GM12878 (cell line): Measurements from ENCODE around the gene SYNCRIP. TPM values are rescaled to one million over a fixed set of nuclear protein-coding genes. Genes with fewer than 3 reads are reported as not detected.

ENCODE experiments used
- ATAC-seq: fragments of 200-7000 bp; cut with Tn5 transposase; 3 replicates; pipeline ENCODE4 v1.9.1; 2020; ENCODE audit warnings: mild to moderate bottlenecking, moderate library complexity
- BruUV-seq: library from RNA; stranded (reverse); fragments of 400-500 nt; replicated peaks from 2 replicates; lab custom pipeline; 2021; lab: Mats Ljungman, UMichigan
- CTCF ChIA-PET: fragments of 300-600 bp; sonication (Branson Sonifier 250); formaldehyde crosslinking; extraction: SDS; loops from one replicate; lab custom pipeline; 2021; ENCODE audit warnings: inconsistent platforms; lab: Yijun Ruan, JAX
- POLR2A ChIA-PET: fragments of 350-600 bp; formaldehyde crosslinking; extraction: SDS; loops from one replicate; lab custom pipeline; 2021; ENCODE audit warnings: inconsistent platforms; lab: Charles Lee
- RAD21 ChIA-PET: fragments of 300-600 bp; sonication (Branson Sonifier 250); formaldehyde crosslinking; loops from one replicate; lab custom pipeline; 2023; ENCODE audit warnings: antibody characterized with exemption; ENCODE audit not compliant: unreplicated experiment; lab: Charles Lee
- SMC1A ChIA-PET: fragments of 300-600 bp; sonication (Branson Sonifier 250); formaldehyde crosslinking; loops from one replicate; lab custom pipeline; 2023; ENCODE audit not compliant: unreplicated experiment, uncharacterized antibody; lab: Charles Lee
- DNase-seq: peaks from one replicate; pipeline ENCODE4 v3.0.0-alpha.2; 2011; ENCODE audit warnings: low read depth, low spot score
- FAIRE-seq: peaks from 3 replicates; lab custom pipeline; 2011; peaks lifted over from hg19 to GRCh38; lab: Jason Lieb, UNC
- H2AFZ ChIP-seq: 2 replicates; pipeline ENCODE4 v1.6.0; 2011; ENCODE audit warnings: low read depth, low read length, control low read depth; ENCODE audit not compliant: control insufficient read depth
- H3K27ac ChIP-seq: 2 replicates; pipeline ENCODE4 v1.5.1; 2011; ENCODE audit warnings: control low read depth; ENCODE audit not compliant: control insufficient read depth, insufficient read depth
- H3K27me3 ChIP-seq, 2 experiments: replicated peaks in 1 of 2; 2 replicates each; pipeline versions ENCODE4 v1.6.0 to v1.6.1; 2011; ENCODE audit warnings: low read length in 1 of 2; ENCODE audit not compliant: control insufficient read depth in 2 of 2, insufficient read depth in 2 of 2
- H3K36me3 ChIP-seq, 2 experiments: 2 replicates each; pipeline ENCODE4 v1.5.1; 2011; ENCODE audit warnings: low read length in 1 of 2; ENCODE audit not compliant: control insufficient read depth in 2 of 2, insufficient read depth in 2 of 2
- H3K4me1 ChIP-seq: 2 replicates; pipeline ENCODE4 v1.6.1; 2011; ENCODE audit warnings: mild to moderate bottlenecking, low read length, moderate library complexity, mixed read lengths; ENCODE audit not compliant: control insufficient read depth, insufficient read depth
- H3K4me2 ChIP-seq: 2 replicates; pipeline ENCODE4 v1.6.0; 2011; ENCODE audit warnings: control low read depth; ENCODE audit not compliant: control insufficient read depth, insufficient read depth
- H3K4me3 ChIP-seq: fragments of 200-600 bp; sonication (generic); 2 replicates; pipeline ENCODE4 v1.5.1; 2016
- H3K79me2 ChIP-seq: 2 replicates; pipeline ENCODE4 v1.6.0; 2011; ENCODE audit warnings: low read length; ENCODE audit not compliant: control insufficient read depth, insufficient read depth
- H3K9ac ChIP-seq: 2 replicates; pipeline ENCODE4 v1.8.0; 2011; ENCODE audit warnings: low read length, control low read depth, mixed read lengths; ENCODE audit not compliant: control insufficient read depth, insufficient read depth
- H3K9me3 ChIP-seq: replicated peaks from 3 replicates; pipeline ENCODE4 v1.5.1; 2011; ENCODE audit warnings: mild to moderate bottlenecking, low read length; ENCODE audit not compliant: control insufficient read depth, insufficient read depth
- H4K20me1 ChIP-seq: 2 replicates; pipeline ENCODE4 v1.6.0; 2011; ENCODE audit not compliant: control insufficient read depth, insufficient read depth
- BRCA1 ChIP-seq: IDR thresholded peaks from 2 replicates; pipeline ENCODE4 v1.6.1; 2011; ENCODE audit warnings: low read depth, low read length, improper control_type of control experiment
- CHD4 ChIP-seq: fragments of 200-600 bp; sonication (generic); IDR thresholded peaks from 2 replicates; pipeline ENCODE4 v1.6.1; 2016; ENCODE audit warnings: mild to moderate bottlenecking
- ESRRA ChIP-seq: IDR thresholded peaks from 2 replicates; pipeline ENCODE4 v1.6.1; 2012; ENCODE audit warnings: mild to moderate bottlenecking, low read length, improper control_type of control experiment
- FOXK2 ChIP-seq: fragments of 450-650 bp; IDR thresholded peaks from 2 replicates; pipeline ENCODE4 v1.6.1; 2017; ENCODE audit warnings: mild to moderate bottlenecking, moderate library complexity
- HDAC2 ChIP-seq: fragments of 200-600 bp; sonication (generic); IDR thresholded peaks from 2 replicates; pipeline ENCODE4 v1.6.1; 2017
- IRF5 ChIP-seq: fragments of 450-650 bp; IDR thresholded peaks from 2 replicates; pipeline ENCODE4 v1.6.1; 2017; ENCODE audit warnings: borderline replicate concordance
- NBN ChIP-seq: fragments of 450-650 bp; IDR thresholded peaks from 2 replicates; pipeline ENCODE4 v1.6.1; 2016
- NFXL1 ChIP-seq: fragments of 450-650 bp; IDR thresholded peaks from 2 replicates; pipeline ENCODE4 v1.6.1; 2017; ENCODE audit warnings: antibody characterized with exemption, mild to moderate bottlenecking, borderline replicate concordance
- NR2F1 ChIP-seq: fragments of 450-650 bp; conservative IDR thresholded peaks from 2 replicates; pipeline ENCODE4 v1.6.1; 2017; ENCODE audit warnings: mild to moderate bottlenecking
- POLR2A ChIP-seq: IDR thresholded peaks from 2 replicates; pipeline ENCODE4 v1.6.1; 2011; ENCODE audit warnings: low read depth, mild to moderate bottlenecking, low read length
- POU2F2 ChIP-seq: IDR thresholded peaks from 3 replicates; pipeline ENCODE4 v1.6.1; 2011; ENCODE audit warnings: low read depth, mild to moderate bottlenecking, low read length, borderline replicate concordance
- RCOR1 ChIP-seq: conservative IDR thresholded peaks from 2 replicates; pipeline ENCODE4 v1.6.1; 2012; ENCODE audit warnings: low read depth, low read length, improper control_type of control experiment
- SMAD5 ChIP-seq: IDR thresholded peaks from 2 replicates; pipeline ENCODE4 v1.6.1; 2016; ENCODE audit warnings: antibody characterized with exemption, low read depth
- SREBF2 ChIP-seq: IDR thresholded peaks from 2 replicates; pipeline ENCODE4 v1.6.1; 2012; ENCODE audit warnings: mild to moderate bottlenecking, low read length
- TBL1XR1 ChIP-seq: IDR thresholded peaks from 2 replicates; pipeline ENCODE4 v1.6.1; 2012; ENCODE audit warnings: low read depth, low read length, improper control_type of control experiment
- ZNF274 ChIP-seq: IDR thresholded peaks from one replicate; pipeline ENCODE4 v1.8.0; 2011; ENCODE audit not compliant: insufficient read length, insufficient read depth
- ZNF384 ChIP-seq: IDR thresholded peaks from 2 replicates; pipeline ENCODE4 v1.6.1; 2012; ENCODE audit warnings: low read depth, mild to moderate bottlenecking, low read length, improper control_type of control experiment, borderline replicate concordance
- WGBS: methylation state at CpG from one replicate; pipeline ENCODE4 v1.1.6; 2016; ENCODE audit warnings: low lambda C conversion rate; ENCODE audit not compliant: insufficient replicate concordance, insufficient coverage; ENCODE audit errors: missing lambda C conversion rate; 5-methylcytosine and 5-hydroxymethylcytosine counted together
- in situ Hi-C: fragments of 300-500 bp; cut with MboI; formaldehyde crosslinking; loops from 9 replicates; pipeline ENCODE4 v1.14.3; 2018; ENCODE audit warnings: mixed read lengths
- intact Hi-C: fragments of 100-400 bp; cut with micrococcal nuclease; formaldehyde crosslinking; loops from one replicate; pipeline ENCODE4 v1.14.2; 2022; ENCODE audit not compliant: unreplicated experiment
- polyA plus RNA-seq, 11 experiments: library from polyadenylated mRNA; depleted of rRNA in 4 of 11; unstranded in 6 of 11; stranded (reverse) in 5 of 11; fragments of >200 nt; fragmentation: Nextera tagmentation in 4 of 11; fragmentation: Illumina TruSeq in 1 of 11; extraction: Ambion mirVana in 4 of 11; extraction: Trizol in 1 of 11; gene quantifications; 1 replicate in 1 of 11; 2 replicates in 10 of 11; pipeline versions ENCODE4 v1.2.1 to v1.2.3, GENCODE V29; 2011 to 2016; ENCODE audit warnings: inconsistent platforms in 2 of 11, missing spikeins in 2 of 11, low read depth in 1 of 11
- total RNA-seq, 4 experiments: library from RNA; depleted of rRNA in 3 of 4; stranded (reverse); fragments of >200 nt in 3 of 4; fragmentation: Illumina TruSeq in 1 of 4; extraction: Trizol in 1 of 4; gene quantifications; 2 replicates each; pipeline versions ENCODE4 v1.2.1 to v1.2.3, GENCODE V29; 2013 to 2021
- TF ChIP-seq, protein P1 (sequence below): fragments of 450-650 bp; conservative IDR thresholded peaks from 2 replicates; pipeline ENCODE4 v1.6.1; 2017; ENCODE audit warnings: mild to moderate bottlenecking, moderate library complexity
- TF ChIP-seq, protein P2 (sequence below): fragments of 450-650 bp; formaldehyde crosslinking; IDR thresholded peaks from 2 replicates; pipeline ENCODE4 v1.4.0; 2022; ENCODE audit warnings: mild to moderate bottlenecking, moderate library complexity
- TF ChIP-seq, protein P3 (sequence below): IDR thresholded peaks from 2 replicates; pipeline ENCODE4 v1.6.1; 2012; ENCODE audit warnings: low read depth, low read length, improper control_type of control experiment

SYNCRIP gene
- total and polyA plus RNA-seq, 10 of the 15 experiments (the other 5 are each of a cell fraction or from before 2014, with no cell fraction given): 28.4 to 255 (median 131) TPM

GRCh38 chr6:85585741-85586140 lies 56.9 kb downstream of the SYNCRIP start:
- Histone ChIP-seq H3K27ac (no peak overlapping the region), H3K9me3 (peaks cover 6% of the 10 kb centered on the region; the same call in 2 of the 3 replicates), H2AFZ (no peak overlapping the region)
- SMC1A ChIA-PET: interaction anchor here (0.7 to 0.9 kb wide), 3 partner anchors 12 to 33 kb away, joined by 3 read pairs; no protein-coding TSS in a partner anchor
- DNase-seq (no peak), ATAC-seq (no peak)
- BruUV-seq: no TSS peak
- intact Hi-C loops: no loop called here
- TF ChIP-seq TBL1XR1: no peak
- no peak for TF ChIP-seq POLR2A
- TF ChIP-seq SREBF2: no peak
- TF ChIP-seq ESRRA: no peak
- TF ChIP-seq FOXK2: no peak
- TF ChIP-seq IRF5: no peak
- TF ChIP-seq, protein P1, sequence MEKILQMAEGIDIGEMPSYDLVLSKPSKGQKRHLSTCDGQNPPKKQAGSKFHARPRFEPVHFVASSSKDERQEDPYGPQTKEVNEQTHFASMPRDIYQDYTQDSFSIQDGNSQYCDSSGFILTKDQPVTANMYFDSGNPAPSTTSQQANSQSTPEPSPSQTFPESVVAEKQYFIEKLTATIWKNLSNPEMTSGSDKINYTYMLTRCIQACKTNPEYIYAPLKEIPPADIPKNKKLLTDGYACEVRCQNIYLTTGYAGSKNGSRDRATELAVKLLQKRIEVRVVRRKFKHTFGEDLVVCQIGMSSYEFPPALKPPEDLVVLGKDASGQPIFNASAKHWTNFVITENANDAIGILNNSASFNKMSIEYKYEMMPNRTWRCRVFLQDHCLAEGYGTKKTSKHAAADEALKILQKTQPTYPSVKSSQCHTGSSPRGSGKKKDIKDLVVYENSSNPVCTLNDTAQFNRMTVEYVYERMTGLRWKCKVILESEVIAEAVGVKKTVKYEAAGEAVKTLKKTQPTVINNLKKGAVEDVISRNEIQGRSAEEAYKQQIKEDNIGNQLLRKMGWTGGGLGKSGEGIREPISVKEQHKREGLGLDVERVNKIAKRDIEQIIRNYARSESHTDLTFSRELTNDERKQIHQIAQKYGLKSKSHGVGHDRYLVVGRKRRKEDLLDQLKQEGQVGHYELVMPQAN: no peak
- TF ChIP-seq CHD4: no peak
- TF ChIP-seq, protein P2, sequence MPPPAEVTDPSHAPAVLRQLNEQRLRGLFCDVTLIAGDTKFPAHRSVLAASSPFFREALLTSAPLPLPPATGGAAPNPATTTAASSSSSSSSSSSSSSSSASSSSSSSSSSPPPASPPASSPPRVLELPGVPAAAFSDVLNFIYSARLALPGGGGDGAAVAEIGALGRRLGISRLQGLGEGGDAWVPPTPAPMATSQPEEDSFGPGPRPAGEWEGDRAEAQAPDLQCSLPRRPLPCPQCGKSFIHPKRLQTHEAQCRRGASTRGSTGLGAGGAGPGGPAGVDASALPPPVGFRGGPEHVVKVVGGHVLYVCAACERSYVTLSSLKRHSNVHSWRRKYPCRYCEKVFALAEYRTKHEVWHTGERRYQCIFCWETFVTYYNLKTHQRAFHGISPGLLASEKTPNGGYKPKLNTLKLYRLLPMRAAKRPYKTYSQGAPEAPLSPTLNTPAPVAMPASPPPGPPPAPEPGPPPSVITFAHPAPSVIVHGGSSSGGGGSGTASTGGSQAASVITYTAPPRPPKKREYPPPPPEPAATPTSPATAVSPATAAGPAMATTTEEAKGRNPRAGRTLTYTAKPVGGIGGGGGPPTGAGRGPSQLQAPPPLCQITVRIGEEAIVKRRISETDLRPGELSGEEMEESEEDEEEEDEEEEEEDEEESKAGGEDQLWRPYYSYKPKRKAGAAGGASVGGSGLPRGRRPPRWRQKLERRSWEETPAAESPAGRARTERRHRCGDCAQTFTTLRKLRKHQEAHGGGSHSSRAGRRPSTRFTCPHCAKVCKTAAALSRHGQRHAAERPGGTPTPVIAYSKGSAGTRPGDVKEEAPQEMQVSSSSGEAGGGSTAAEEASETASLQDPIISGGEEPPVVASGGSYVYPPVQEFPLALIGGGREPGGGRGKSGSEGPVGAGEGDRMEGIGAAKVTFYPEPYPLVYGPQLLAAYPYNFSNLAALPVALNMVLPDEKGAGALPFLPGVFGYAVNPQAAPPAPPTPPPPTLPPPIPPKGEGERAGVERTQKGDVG (CRISPR knock-in tag): no peak
- TF ChIP-seq ZNF274: no peak
- no peak for TF ChIP-seq NFXL1
- TF ChIP-seq HDAC2: no peak
- TF ChIP-seq RCOR1: no peak
- TF ChIP-seq NBN: no peak
- no peak for TF ChIP-seq SMAD5
- TF ChIP-seq BRCA1: no peak
- TF ChIP-seq, protein P3, sequence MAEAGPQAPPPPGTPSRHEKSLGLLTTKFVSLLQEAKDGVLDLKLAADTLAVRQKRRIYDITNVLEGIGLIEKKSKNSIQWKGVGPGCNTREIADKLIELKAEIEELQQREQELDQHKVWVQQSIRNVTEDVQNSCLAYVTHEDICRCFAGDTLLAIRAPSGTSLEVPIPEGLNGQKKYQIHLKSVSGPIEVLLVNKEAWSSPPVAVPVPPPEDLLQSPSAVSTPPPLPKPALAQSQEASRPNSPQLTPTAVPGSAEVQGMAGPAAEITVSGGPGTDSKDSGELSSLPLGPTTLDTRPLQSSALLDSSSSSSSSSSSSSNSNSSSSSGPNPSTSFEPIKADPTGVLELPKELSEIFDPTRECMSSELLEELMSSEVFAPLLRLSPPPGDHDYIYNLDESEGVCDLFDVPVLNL: no peak
- no peak for TF ChIP-seq ZNF384
- no peak for TF ChIP-seq NR2F1
- TF ChIP-seq POU2F2: no peak
- TF ChIP-seq, all 136 proteins: peak for 0
- FAIRE-seq: no peak
- no peak overlapping the region for H3K4me3 ChIP-seq
- no peak overlapping the region for H3K4me2 ChIP-seq
- H3K27me3 ChIP-seq: no peaks in the 10 kb centered on the region
- peaks cover 16% of the 10 kb centered on the region for H3K79me2 ChIP-seq
- CTCF ChIA-PET: interaction anchor here (0.7 kb wide), 1 partner anchor 51 kb away, joined by 3 read pairs; no protein-coding TSS in a partner anchor
- H4K20me1 ChIP-seq: no peaks in the 10 kb centered on the region
- POLR2A ChIA-PET: no interaction called here
- in situ Hi-C loops: no loop called here
- RAD21 ChIA-PET: no interaction called here
- no peaks in the 10 kb centered on the region; a peak in 1 of 4 replicates for H3K36me3 ChIP-seq
- H3K4me1 ChIP-seq: no peaks in the 10 kb centered on the region
- H3K9ac ChIP-seq: no peak overlapping the region
- 97% methylated on average over 2 of the region's 3 CpGs for WGBS
